H1 (cell line): ENCODE results near the gene CAPG. TPM values are rescaled to one million over a fixed set of nuclear protein-coding genes. Genes with fewer than 3 reads are reported as not detected.

Experiments
- CTCF ChIA-PET: fragments of 300-600 bp; sonication (Branson Sonifier 250); formaldehyde crosslinking; loops from one replicate; lab custom pipeline; 2021; ENCODE audit not compliant: partially characterized antibody; lab: Charles Lee
- POLR2A ChIA-PET: fragments of 300-600 bp; sonication (Branson Sonifier 250); formaldehyde crosslinking; loops from one replicate; lab custom pipeline; 2021; ENCODE audit warnings: inconsistent platforms; ENCODE audit not compliant: partially characterized antibody; lab: Charles Lee
- DNase-seq, 2 experiments: peaks; one replicate each; pipeline versions ENCODE4 v3.0.0 to v3.0.0-alpha.2; 2010 to 2022; ENCODE audit warnings: low spot score in 2 of 2, low read depth in 1 of 2, mixed read lengths in 1 of 2
- FAIRE-seq: peaks from 2 replicates; lab custom pipeline; 2011; peaks lifted over from hg19 to GRCh38; lab: Jason Lieb, UNC
- H2AFZ ChIP-seq: 2 replicates; pipeline ENCODE4 v1.8.1; 2012; ENCODE audit warnings: low read length, inconsistent platforms
- H2AK5ac ChIP-seq: 2 replicates; pipeline ENCODE4 v1.6.1; 2013; ENCODE audit warnings: low read depth, low read length
- H2BK120ac ChIP-seq: replicated peaks from 2 replicates; pipeline ENCODE3; 2013; ENCODE audit warnings: low read depth, low read length, inconsistent platforms
- H2BK12ac ChIP-seq: 2 replicates; pipeline ENCODE4 v1.6.1; 2013; ENCODE audit warnings: low read depth, low read length
- H2BK15ac ChIP-seq: 2 replicates; pipeline ENCODE4 v1.6.1; 2013; ENCODE audit warnings: low read length
- H2BK20ac ChIP-seq: 2 replicates; pipeline ENCODE4 v1.6.1; 2013; ENCODE audit warnings: low read length
- H2BK5ac ChIP-seq: 2 replicates; pipeline ENCODE4 v1.6.1; 2013; ENCODE audit warnings: low read depth, low read length
- H3K14ac ChIP-seq: 2 replicates; pipeline ENCODE4 v1.6.1; 2013; ENCODE audit warnings: inconsistent platforms; ENCODE audit not compliant: insufficient read length
- H3K18ac ChIP-seq: 2 replicates; pipeline ENCODE4 v1.6.1; 2013; ENCODE audit warnings: low read length; ENCODE audit errors: extremely low read depth
- H3K23ac ChIP-seq: 2 replicates; pipeline ENCODE4 v1.6.1; 2013; ENCODE audit warnings: inconsistent platforms; ENCODE audit not compliant: insufficient read length
- H3K23me2 ChIP-seq: 2 replicates; pipeline ENCODE4 v1.6.1; 2013; ENCODE audit warnings: low read depth, low read length
- H3K27ac ChIP-seq: 2 replicates; pipeline ENCODE4 v1.6.1; 2011; ENCODE audit warnings: low read depth, low read length, inconsistent platforms
- H3K27me3 ChIP-seq, 4 experiments: replicated peaks in 1 of 4; 1 replicate in 1 of 4; 2 replicates in 3 of 4; pipeline versions ENCODE4 v1.6.1 to v1.8.1; 2011 to 2013; ENCODE audit warnings: low read length in 3 of 4, mild to moderate bottlenecking in 3 of 4, inconsistent platforms in 2 of 4, mixed read lengths in 2 of 4, moderate library complexity in 1 of 4; ENCODE audit not compliant: control insufficient read depth in 3 of 4, insufficient read depth in 3 of 4; ENCODE audit errors: extremely low read depth in 1 of 4
- H3K36me3 ChIP-seq, 4 experiments: 2 replicates each; pipeline versions ENCODE4 v1.6.1 to v1.8.1; 2011 to 2013; ENCODE audit warnings: mild to moderate bottlenecking in 4 of 4, low read length in 3 of 4, moderate library complexity in 2 of 4, control low read depth in 1 of 4, inconsistent platforms in 1 of 4; ENCODE audit not compliant: insufficient read depth in 4 of 4, control insufficient read depth in 2 of 4
- H3K4ac ChIP-seq: replicated peaks from 2 replicates; pipeline ENCODE3; 2013; ENCODE audit warnings: low read length, low read depth, mixed read lengths, inconsistent platforms; ENCODE audit not compliant: insufficient read length
- H3K4me1 ChIP-seq, 4 experiments: replicated peaks in 1 of 4; 1 replicate in 1 of 4; 2 replicates in 3 of 4; pipeline versions ENCODE4 v1.6.1 to v1.8.1; 2011 to 2013; ENCODE audit warnings: low read length in 3 of 4, inconsistent platforms in 2 of 4, mixed read lengths in 1 of 4; ENCODE audit not compliant: insufficient read depth in 4 of 4, control insufficient read depth in 3 of 4
- H3K4me2 ChIP-seq, 2 experiments: 2 replicates each; pipeline versions ENCODE4 v1.6.1 to v1.8.1; 2011 to 2013; ENCODE audit warnings: low read depth in 2 of 2, low read length in 2 of 2, control low read depth in 1 of 2, inconsistent platforms in 1 of 2, mild to moderate bottlenecking in 1 of 2; ENCODE audit not compliant: insufficient read depth in 1 of 2
- H3K4me3 ChIP-seq, 4 experiments: fragments of 200-600, 300-600 bp in 1 of 4; sonication (generic), shearing (Covaris generic), sonication (Bioruptor Twin) in 1 of 4; 2 replicates each; pipeline versions ENCODE4 v1.5.1 to v1.8.1; 2011 to 2016; ENCODE audit warnings: low read length in 4 of 4, low read depth in 3 of 4, control low read depth in 2 of 4, inconsistent platforms in 2 of 4, mild to moderate bottlenecking in 2 of 4, mixed read lengths in 1 of 4, moderate library complexity in 1 of 4; ENCODE audit not compliant: insufficient read depth in 2 of 4; ENCODE audit errors: extremely low read depth in 1 of 4
- H3K56ac ChIP-seq: replicated peaks from 2 replicates; pipeline ENCODE3; 2013; ENCODE audit warnings: low read depth, mild to moderate bottlenecking, mixed read lengths, low read length, inconsistent platforms; ENCODE audit not compliant: insufficient read length
- H3K79me1 ChIP-seq: 2 replicates; pipeline ENCODE4 v1.6.1; 2013; ENCODE audit warnings: low read depth, low read length, control low read depth
- H3K79me2 ChIP-seq, 2 experiments: 2 replicates each; pipeline versions ENCODE4 v1.6.1 to v1.8.1; 2012 to 2013; ENCODE audit warnings: low read length in 2 of 2, mild to moderate bottlenecking in 2 of 2, inconsistent platforms in 1 of 2; ENCODE audit not compliant: insufficient read depth in 2 of 2, control insufficient read depth in 1 of 2
- H3K9ac ChIP-seq, 4 experiments: replicated peaks in 1 of 4; 1 replicate in 1 of 4; 2 replicates in 3 of 4; pipeline versions ENCODE4 v1.6.1 to v1.8.1; 2011 to 2013; ENCODE audit warnings: low read depth in 3 of 4, low read length in 3 of 4, control low read depth in 2 of 4, mild to moderate bottlenecking in 2 of 4, moderate library complexity in 2 of 4, inconsistent platforms in 1 of 4; ENCODE audit errors: extremely low read depth in 1 of 4
- H3K9me3 ChIP-seq, 2 experiments: 2 replicates each; pipeline versions ENCODE4 v1.6.1 to v1.8.1; 2012 to 2013; ENCODE audit warnings: mild to moderate bottlenecking in 2 of 2, moderate library complexity in 2 of 2, control low read depth in 1 of 2, inconsistent platforms in 1 of 2, low read depth in 1 of 2, low read length in 1 of 2, mixed read lengths in 1 of 2; ENCODE audit not compliant: insufficient read depth in 2 of 2
- H4K20me1 ChIP-seq, 2 experiments: replicated peaks in 1 of 2; 2 replicates each; pipeline versions ENCODE3 to v1.8.1; 2011 to 2013; ENCODE audit warnings: inconsistent platforms in 2 of 2, low read length in 2 of 2, mild to moderate bottlenecking in 1 of 2; ENCODE audit not compliant: insufficient read depth in 2 of 2, control insufficient read depth in 1 of 2
- H4K5ac ChIP-seq: 2 replicates; pipeline ENCODE4 v1.6.1; 2013; ENCODE audit warnings: low read length, low read depth, mixed read lengths, inconsistent platforms; ENCODE audit not compliant: insufficient read length
- H4K8ac ChIP-seq: 2 replicates; pipeline ENCODE4 v1.8.0; 2013; ENCODE audit warnings: mild to moderate bottlenecking, moderate library complexity, low read length, inconsistent platforms; ENCODE audit not compliant: insufficient read depth; ENCODE audit errors: extremely low read depth
- H4K91ac ChIP-seq: replicated peaks from 2 replicates; pipeline ENCODE3; 2013; ENCODE audit warnings: low read length, mixed read lengths, inconsistent platforms; ENCODE audit not compliant: insufficient read length
- BCL11A ChIP-seq, 2 experiments: IDR thresholded peaks; one replicate each; pipeline ENCODE4 v1.6.1; 2011; ENCODE audit warnings: low read depth in 2 of 2, low read length in 2 of 2, mild to moderate bottlenecking in 2 of 2
- CBX8 ChIP-seq: fragments of 300-800, 300-1000 bp; sonication (generic); IDR thresholded peaks from 2 replicates; pipeline ENCODE4 v1.7.1; 2016; ENCODE audit warnings: low read depth, low read length, borderline replicate concordance
- EZH2 ChIP-seq: fragments of 200-600 bp; sonication (generic); IDR thresholded peaks from 2 replicates; pipeline ENCODE4 v1.7.1; 2012; ENCODE audit warnings: low read depth, mild to moderate bottlenecking, moderate library complexity, low read length, inconsistent platforms; ENCODE audit not compliant: severe bottlenecking
- RAD21 ChIP-seq, 2 experiments: IDR thresholded peaks in 1 of 2; conservative IDR thresholded peaks in 1 of 2; 2 replicates each; pipeline ENCODE4 v1.6.1; 2011; ENCODE audit warnings: low read depth in 2 of 2, low read length in 2 of 2, improper control_type of control experiment in 1 of 2, inconsistent platforms in 1 of 2, mild to moderate bottlenecking in 1 of 2, moderate library complexity in 1 of 2
- RFX5 ChIP-seq: IDR thresholded peaks from 2 replicates; pipeline ENCODE4 v1.6.1; 2011; ENCODE audit warnings: low read depth, low read length, improper control_type of control experiment, borderline replicate concordance
- SAP30 ChIP-seq: fragments of 300-600 bp; sonication (generic); IDR thresholded peaks from 2 replicates; pipeline ENCODE4 v1.7.1; 2012; ENCODE audit warnings: low read length, moderate library complexity, mild to moderate bottlenecking, inconsistent platforms; ENCODE audit not compliant: insufficient read depth, insufficient replicate concordance
- SUZ12 ChIP-seq: fragments of 200-600 bp; sonication (generic); IDR thresholded peaks from 2 replicates; pipeline ENCODE4 v1.6.1; 2012; ENCODE audit warnings: mild to moderate bottlenecking, inconsistent platforms, low read length, moderate library complexity, mixed read lengths
- TEAD4 ChIP-seq: IDR thresholded peaks from 2 replicates; pipeline ENCODE4 v1.6.1; 2012; ENCODE audit warnings: low read depth, low read length, inconsistent platforms, mixed read lengths
- ZNF274 ChIP-seq: IDR thresholded peaks from 2 replicates; pipeline ENCODE4 v1.7.0; 2012; ENCODE audit warnings: low read length, borderline replicate concordance; ENCODE audit errors: extremely low read depth
- WGBS, 2 experiments: shearing (Covaris generic) in 1 of 2; methylation state at CpG; one replicate each; pipeline versions ENCODE4 v1.1.6 to v1.1.7; 2013 to 2015; ENCODE audit warnings: low lambda C conversion rate in 2 of 2, mixed read lengths in 2 of 2, inconsistent platforms in 1 of 2, low coverage in 1 of 2, missing lambda C conversion rate in 1 of 2; ENCODE audit not compliant: insufficient replicate concordance in 2 of 2, insufficient coverage in 1 of 2, insufficient read length in 1 of 2; ENCODE audit errors: extremely low coverage in 1 of 2, missing lambda C conversion rate in 1 of 2; 5-methylcytosine and 5-hydroxymethylcytosine counted together
- polyA plus RNA-seq, 7 experiments: library from polyadenylated mRNA; depleted of rRNA in 3 of 7; stranded (reverse) in 5 of 7; unstranded in 2 of 7; fragments of >200 nt in 5 of 7; fragments of 200-250 nt in 2 of 7; gene quantifications; 1 replicate in 5 of 7; 2 replicates in 1 of 7; 4 replicates in 1 of 7; pipeline versions ENCODE4 v1.2.1 to v1.2.3, GENCODE V29; 2011 to 2013; ENCODE audit warnings: missing spikeins in 2 of 7, mixed read lengths in 2 of 7
- total RNA-seq: library from RNA; stranded (reverse); fragmentation: NEBNext Ultra II Directional; extraction: Animal tissue kit (Norgen Biotek cat#: 25700); gene quantifications from 2 replicates; pipeline ENCODE4 v1.2.1, GENCODE V29; 2021
- TF ChIP-seq, protein P1 (sequence below): IDR thresholded peaks from 2 replicates; pipeline ENCODE4 v1.6.1; 2012; ENCODE audit warnings: low read length, inconsistent platforms

Gene CAPG
- total and polyA plus RNA-seq, 2 of the 8 experiments (the other 6 are each of a cell fraction or from before 2014, with no cell fraction given): 80.5 to 89.0 TPM

DNA sequence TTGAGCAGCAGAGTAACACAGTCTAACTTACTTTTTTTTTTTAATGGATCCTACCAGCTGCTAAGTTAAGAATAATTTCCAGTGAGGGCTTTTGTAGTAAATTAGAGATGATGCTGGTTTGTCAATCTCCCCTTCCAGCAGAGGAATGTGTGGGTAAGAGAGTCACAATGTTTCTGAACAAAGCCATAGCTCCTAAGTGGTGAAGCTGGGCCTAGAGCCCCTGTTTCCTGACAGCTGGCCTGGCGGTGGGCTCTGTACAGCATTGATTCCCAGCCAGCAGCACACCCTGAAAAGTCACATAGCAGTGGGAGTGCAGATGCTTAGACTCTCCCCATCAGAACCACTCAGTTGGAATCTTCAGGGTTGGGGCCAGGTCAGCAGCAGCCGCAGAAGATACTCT is 24.4 kb downstream of the CAPG start:
- H3K18ac ChIP-seq: no peak overlapping the region; the same call in 1 of the 2 replicates
- no peaks in the 10 kb centered on the region for H3K23me2 ChIP-seq
- H2BK15ac ChIP-seq: no peak overlapping the region
- peaks cover 0 to under 1% of the 10 kb centered on the region in 2 experiments; a peak in 1 of 4 replicates for H3K9me3 ChIP-seq
- H2BK5ac ChIP-seq: no peak overlapping the region
- H3K27me3 ChIP-seq: no peaks in the 10 kb centered on the region; a peak in 1 of 7 replicates
- no peak overlapping the region for H2BK12ac ChIP-seq
- no peak for DNase-seq
- CTCF ChIA-PET: interaction anchor here (1.3 to 8.6 kb wide), 3 partner anchors 28 to 170 kb away, joined by 3 to 102 read pairs (median 3); no protein-coding TSS in a partner anchor
- no peak overlapping the region for H4K8ac ChIP-seq
- H4K5ac ChIP-seq: no peak overlapping the region
- H3K56ac ChIP-seq: no peak overlapping the region
- 88% methylated on average over 2 of the region's 2 CpGs; no CpG with 5 or more reads in 1 of the 2 experiments for WGBS, 2 experiments
- no peaks in the 10 kb centered on the region for H3K79me2 ChIP-seq
- no peak overlapping the region for H3K9ac ChIP-seq
- H4K20me1 ChIP-seq: no peaks in the 10 kb centered on the region
- no peak overlapping the region for H3K27ac ChIP-seq
- H2AK5ac ChIP-seq: no peak overlapping the region
- no peak overlapping the region for H3K23ac ChIP-seq
- TF ChIP-seq RFX5: no peak
- no peak for TF ChIP-seq EZH2
- no peak for TF ChIP-seq SAP30
- TF ChIP-seq CBX8: no peak
- no peak for TF ChIP-seq BCL11A (IDR thresholded peaks at IDR 0.05; ENCODE audit: low read depth in 2 of 2, low read length in 2 of 2)
- no peak for TF ChIP-seq TEAD4
- TF ChIP-seq, protein P1, sequence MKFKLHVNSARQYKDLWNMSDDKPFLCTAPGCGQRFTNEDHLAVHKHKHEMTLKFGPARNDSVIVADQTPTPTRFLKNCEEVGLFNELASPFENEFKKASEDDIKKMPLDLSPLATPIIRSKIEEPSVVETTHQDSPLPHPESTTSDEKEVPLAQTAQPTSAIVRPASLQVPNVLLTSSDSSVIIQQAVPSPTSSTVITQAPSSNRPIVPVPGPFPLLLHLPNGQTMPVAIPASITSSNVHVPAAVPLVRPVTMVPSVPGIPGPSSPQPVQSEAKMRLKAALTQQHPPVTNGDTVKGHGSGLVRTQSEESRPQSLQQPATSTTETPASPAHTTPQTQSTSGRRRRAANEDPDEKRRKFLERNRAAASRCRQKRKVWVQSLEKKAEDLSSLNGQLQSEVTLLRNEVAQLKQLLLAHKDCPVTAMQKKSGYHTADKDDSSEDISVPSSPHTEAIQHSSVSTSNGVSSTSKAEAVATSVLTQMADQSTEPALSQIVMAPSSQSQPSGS: no peak
- TF ChIP-seq SUZ12: no peak
- TF ChIP-seq ZNF274: no peak
- TF ChIP-seq RAD21 (IDR thresholded peaks at IDR 0.05 in 1 of 2, conservative IDR thresholded peaks at IDR 0.05 in 1 of 2; ENCODE audit: low read depth in 2 of 2, low read length in 2 of 2): no peak
- no peak overlapping the region for H3K4me3 ChIP-seq
- no peak overlapping the region for H3K14ac ChIP-seq
- no peak for FAIRE-seq
- peaks cover 0 to 9% (median 0%) of the 10 kb centered on the region in 4 experiments; a peak in 1 of 7 replicates for H3K4me1 ChIP-seq
- H4K91ac ChIP-seq: no peak overlapping the region
- H3K79me1 ChIP-seq: no peaks in the 10 kb centered on the region
- POLR2A ChIA-PET: interaction anchor here (0.7 to 25.0 kb wide), 3 partner anchors 8 to 175 kb away, joined by 3 to 396 read pairs (median 9); partner anchors contain the start of genes GGCX and MAT2A
- no peak overlapping the region for H3K4me2 ChIP-seq
- H2AFZ ChIP-seq: no peak overlapping the region
- no peak overlapping the region for H3K4ac ChIP-seq
- H2BK120ac ChIP-seq: no peak overlapping the region
- no peaks in the 10 kb centered on the region for H3K36me3 ChIP-seq
- H2BK20ac ChIP-seq: no peak overlapping the region
